Measurements from ENCODE around the gene IGBP1. TPM values are rescaled to one million over a fixed set of nuclear protein-coding genes. Genes with fewer than 3 reads are reported as not detected.

Gene IGBP1
- total RNA-seq, 1 donor from 2014 or later = 60.3 TPM

GRCh38 chrX:70171624-70172023 lies 38.4 kb downstream of the IGBP1 start:
- Mint-ChIP-seq H3K36me3 (no peaks in the 10 kb centered on the region), H3K27me3 (no peaks in the 10 kb centered on the region), H3K4me1 (ENCODE audit: unreplicated experiment) (peaks cover 9% of the 10 kb centered on the region), H3K4me3 (no peak overlapping the region), H3K9me3 (peaks cover 3% of the 10 kb centered on the region), H3K27ac (no peak overlapping the region)
- DNase-seq (ENCODE audit: extremely low spot score, unreplicated experiment) = no peak
- TF ChIP-seq CTCF (conservative IDR thresholded peaks at IDR 0.05) = no peak

DNA sequence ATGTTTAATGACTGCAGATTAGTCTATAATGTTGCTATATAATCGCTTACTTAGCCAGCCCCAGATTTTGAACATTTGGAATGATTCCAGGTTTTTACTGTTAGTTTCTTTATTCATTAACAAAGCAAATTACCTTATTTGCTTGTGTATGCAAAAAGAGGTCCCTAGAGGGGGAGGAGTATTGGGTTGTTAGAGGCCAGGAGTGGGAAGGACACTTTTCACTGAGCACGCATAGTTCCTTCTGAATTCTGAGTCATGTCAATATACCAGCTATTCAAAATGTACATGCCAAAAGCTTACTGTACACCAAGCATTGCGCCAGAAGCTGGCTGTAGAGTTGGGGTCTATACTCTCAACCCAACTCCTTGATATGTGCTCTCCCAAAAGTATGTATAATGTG lies 39.0 kb downstream of the IGBP1 start:
- Mint-ChIP-seq H3K27me3 (no peaks in the 10 kb centered on the region), H3K36me3 (no peaks in the 10 kb centered on the region), H3K4me3 (no peak overlapping the region), H3K4me1 (ENCODE audit: unreplicated experiment) (peaks cover 9% of the 10 kb centered on the region), H3K27ac (no peak overlapping the region), H3K9me3 (peaks cover 3% of the 10 kb centered on the region)
- no peak for DNase-seq (ENCODE audit: extremely low spot score, unreplicated experiment)
- no peak for TF ChIP-seq CTCF (conservative IDR thresholded peaks at IDR 0.05)

- DNase-seq (ENCODE audit: extremely low spot score, unreplicated experiment) = no peak
- Mint-ChIP-seq H3K27ac (no peak overlapping the region), H3K27me3 (no peaks in the 10 kb centered on the region), H3K36me3 (no peaks in the 10 kb centered on the region), H3K4me3 (no peak overlapping the region), H3K9me3 (peaks cover 3% of the 10 kb centered on the region), H3K4me1 (ENCODE audit: unreplicated experiment) (peaks cover 5% of the 10 kb centered on the region)
- no peak for TF ChIP-seq CTCF (conservative IDR thresholded peaks at IDR 0.05)
Observed at GRCh38 chrX:70172964-70173363, 39.7 kb downstream of the IGBP1 start.

DNA sequence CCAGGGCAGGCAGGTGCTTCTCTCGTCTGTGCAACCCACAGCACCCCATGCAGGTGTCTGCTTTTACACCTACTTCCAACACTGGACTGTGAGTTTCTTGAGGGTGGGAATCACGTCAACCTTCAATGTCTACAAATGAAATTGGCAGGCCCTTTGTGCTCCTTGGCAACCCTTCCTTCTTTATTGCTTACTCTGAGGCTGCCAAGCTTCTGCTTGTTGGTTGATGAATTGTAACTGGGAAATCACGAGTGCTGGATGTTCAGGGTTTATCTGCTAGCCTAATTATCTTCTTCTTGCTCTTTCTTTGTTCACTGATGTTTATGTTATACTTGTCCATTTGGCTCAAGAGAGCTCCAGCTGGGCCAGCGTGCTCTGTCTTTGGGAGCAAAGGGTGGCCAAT lies 41.5 kb downstream of the IGBP1 start:
- no peak for DNase-seq (ENCODE audit: extremely low spot score, unreplicated experiment)
- Mint-ChIP-seq H3K27ac (no peak overlapping the region), H3K4me3 (no peak overlapping the region), H3K36me3 (no peaks in the 10 kb centered on the region), H3K9me3 (peaks cover 3% of the 10 kb centered on the region), H3K4me1 (ENCODE audit: unreplicated experiment) (no peaks in the 10 kb centered on the region), H3K27me3 (no peaks in the 10 kb centered on the region)
- no peak for TF ChIP-seq CTCF (conservative IDR thresholded peaks at IDR 0.05)

- DNase-seq (ENCODE audit: extremely low spot score, unreplicated experiment) = no peak
- H3K36me3 Mint-ChIP-seq = no peaks in the 10 kb centered on the region
- H3K4me1 Mint-ChIP-seq (ENCODE audit: unreplicated experiment) = no peaks in the 10 kb centered on the region
- H3K4me3 Mint-ChIP-seq = no peak overlapping the region
- H3K9me3 Mint-ChIP-seq = no peaks in the 10 kb centered on the region
- no peak overlapping the region for H3K27ac Mint-ChIP-seq
- H3K27me3 Mint-ChIP-seq = no peaks in the 10 kb centered on the region
- TF ChIP-seq CTCF (conservative IDR thresholded peaks at IDR 0.05) = no peak
Observed at GRCh38 chrX:70175338-70175737, 42.1 kb downstream of the IGBP1 start.

DNA sequence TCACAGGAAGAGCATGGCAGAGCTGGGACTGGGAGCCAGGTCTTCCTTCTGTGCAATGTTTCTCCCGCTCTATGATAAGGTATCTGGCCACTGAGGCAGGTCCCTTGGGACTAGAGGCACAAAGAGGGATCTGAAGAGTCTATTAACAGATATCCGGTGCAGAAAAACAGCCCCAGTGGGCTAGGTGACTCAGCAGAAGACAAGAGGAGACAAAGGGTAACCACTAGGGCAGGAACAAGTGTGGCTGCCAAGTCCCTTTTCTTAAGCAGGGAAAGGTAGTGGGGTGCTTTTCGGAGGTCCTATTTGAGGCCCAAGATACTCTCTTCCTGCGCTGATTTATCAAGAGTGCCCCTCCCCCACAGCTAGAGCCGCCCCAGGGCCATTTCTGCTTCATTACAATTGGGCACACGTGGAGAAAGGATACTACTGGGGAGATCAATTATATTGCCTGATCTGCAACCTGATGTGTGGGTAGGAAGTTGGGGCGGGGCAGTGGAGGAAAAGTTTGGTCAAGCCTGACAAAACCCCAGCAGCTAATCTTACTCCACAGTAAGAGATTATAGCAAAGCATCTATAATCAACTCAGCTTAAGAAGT lies 43.8 kb downstream of the IGBP1 start, which contains the start of gene DGAT2L6:
TSS of gene DGAT2L6 (plus strand) at position 546 of the 596 bp plus-strand sequence. CDS start 100 bp downstream, outside the sequence.
- H3K27me3 Mint-ChIP-seq = peaks cover 4% of the 10 kb centered on the region
- no peak within 1 kb of the TSS for H3K4me3 Mint-ChIP-seq
- no peak for DNase-seq (ENCODE audit: extremely low spot score, unreplicated experiment)
- no peaks in the 10 kb centered on the region for H3K36me3 Mint-ChIP-seq
- H3K4me1 Mint-ChIP-seq (ENCODE audit: unreplicated experiment) = no peaks in the 10 kb centered on the region
- no peak within 1 kb of the TSS for H3K27ac Mint-ChIP-seq
- TF ChIP-seq CTCF (conservative IDR thresholded peaks at IDR 0.05) = no peak
- peaks cover 4% of the 10 kb centered on the region for H3K9me3 Mint-ChIP-seq
